Nephron progenitor cell (in vitro differentiated cells): ENCODE results near the gene TBC1D22A.
"Not testable (repeated sequence)": the region's sequence is repeated elsewhere in the genome, so short reads cannot be mapped to it uniquely, and the experiment has no call there.

Experiments used
- DNase-seq: peaks from one replicate; pipeline ENCODE4 v3.0.0; 2021
- H3K27ac Mint-ChIP-seq: 2 replicates; pipeline ENCODE4 v1.8.0; 2021; ENCODE audit warnings: mild to moderate bottlenecking, moderate library complexity, mixed read lengths
- H3K27me3 Mint-ChIP-seq: 2 replicates; pipeline ENCODE4 v1.8.0; 2021; ENCODE audit warnings: mild to moderate bottlenecking, low read depth, mixed read lengths; ENCODE audit not compliant: poor library complexity
- H3K36me3 Mint-ChIP-seq: 2 replicates; pipeline ENCODE4 v1.8.0; 2021; ENCODE audit warnings: low read depth, mixed read lengths
- H3K4me1 Mint-ChIP-seq: 2 replicates; pipeline ENCODE4 v1.8.0; 2021; ENCODE audit warnings: mixed read lengths
- H3K4me3 Mint-ChIP-seq: 2 replicates; pipeline ENCODE4 v1.8.0; 2021; ENCODE audit warnings: mild to moderate bottlenecking, moderate library complexity, mixed read lengths
- H3K9me3 Mint-ChIP-seq: 2 replicates; pipeline ENCODE4 v1.8.0; 2021; ENCODE audit warnings: mild to moderate bottlenecking, moderate library complexity, mixed read lengths
- TF ChIP-seq, protein P1 (sequence below): fragments of 200-600 bp; sonication (generic); IDR thresholded peaks from 2 replicates; pipeline ENCODE4 v1.5.0; 2021; ENCODE audit warnings: antibody characterized with exemption

TBC1D22A gene

DNA sequence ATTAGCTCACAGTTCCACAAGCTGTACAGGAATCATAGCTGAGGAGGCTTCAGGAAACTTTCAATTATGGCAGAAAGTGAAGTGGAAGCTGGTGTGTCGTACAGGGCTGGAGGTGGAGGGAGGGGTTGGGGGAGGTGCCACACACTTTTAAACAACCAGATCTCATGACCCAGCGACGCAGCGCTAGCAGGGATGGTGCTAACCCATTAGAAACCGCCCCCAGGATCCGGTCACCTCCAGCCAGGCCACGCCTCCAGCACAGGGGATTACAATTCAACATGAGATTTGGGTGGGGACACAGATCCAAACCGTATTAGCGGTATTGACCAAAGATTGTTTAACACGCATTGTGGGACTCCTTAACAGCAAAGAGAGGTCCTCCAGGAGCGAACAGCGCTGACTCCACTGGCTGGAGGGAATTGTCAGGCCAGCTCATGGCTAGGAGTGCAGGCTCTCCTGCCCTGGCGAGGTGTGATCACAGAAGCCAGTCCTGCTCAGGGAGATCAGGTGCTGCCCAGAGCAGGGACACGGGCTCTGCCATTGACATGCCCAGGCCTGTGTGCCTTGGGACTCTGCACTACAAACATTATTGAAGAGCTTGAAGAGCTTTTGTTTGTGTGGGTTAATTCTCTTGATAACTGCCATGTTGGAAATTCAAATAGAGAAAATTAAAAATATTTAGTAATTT is 215.3 kb downstream of the TBC1D22A start:
- peaks cover 8% of the 10 kb centered on the region for H3K4me1 Mint-ChIP-seq
- H3K9me3 Mint-ChIP-seq: peaks cover 11% of the 10 kb centered on the region
- peaks cover 2% of the 10 kb centered on the region for H3K27me3 Mint-ChIP-seq
- DNase-seq: no peak
- peaks cover 69% of the 10 kb centered on the region for H3K36me3 Mint-ChIP-seq
- TF ChIP-seq, protein P1, sequence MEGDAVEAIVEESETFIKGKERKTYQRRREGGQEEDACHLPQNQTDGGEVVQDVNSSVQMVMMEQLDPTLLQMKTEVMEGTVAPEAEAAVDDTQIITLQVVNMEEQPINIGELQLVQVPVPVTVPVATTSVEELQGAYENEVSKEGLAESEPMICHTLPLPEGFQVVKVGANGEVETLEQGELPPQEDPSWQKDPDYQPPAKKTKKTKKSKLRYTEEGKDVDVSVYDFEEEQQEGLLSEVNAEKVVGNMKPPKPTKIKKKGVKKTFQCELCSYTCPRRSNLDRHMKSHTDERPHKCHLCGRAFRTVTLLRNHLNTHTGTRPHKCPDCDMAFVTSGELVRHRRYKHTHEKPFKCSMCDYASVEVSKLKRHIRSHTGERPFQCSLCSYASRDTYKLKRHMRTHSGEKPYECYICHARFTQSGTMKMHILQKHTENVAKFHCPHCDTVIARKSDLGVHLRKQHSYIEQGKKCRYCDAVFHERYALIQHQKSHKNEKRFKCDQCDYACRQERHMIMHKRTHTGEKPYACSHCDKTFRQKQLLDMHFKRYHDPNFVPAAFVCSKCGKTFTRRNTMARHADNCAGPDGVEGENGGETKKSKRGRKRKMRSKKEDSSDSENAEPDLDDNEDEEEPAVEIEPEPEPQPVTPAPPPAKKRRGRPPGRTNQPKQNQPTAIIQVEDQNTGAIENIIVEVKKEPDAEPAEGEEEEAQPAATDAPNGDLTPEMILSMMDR: no peak
- no peak overlapping the region for H3K4me3 Mint-ChIP-seq
- H3K27ac Mint-ChIP-seq: peak overlapping the region; percentile 4

DNA sequence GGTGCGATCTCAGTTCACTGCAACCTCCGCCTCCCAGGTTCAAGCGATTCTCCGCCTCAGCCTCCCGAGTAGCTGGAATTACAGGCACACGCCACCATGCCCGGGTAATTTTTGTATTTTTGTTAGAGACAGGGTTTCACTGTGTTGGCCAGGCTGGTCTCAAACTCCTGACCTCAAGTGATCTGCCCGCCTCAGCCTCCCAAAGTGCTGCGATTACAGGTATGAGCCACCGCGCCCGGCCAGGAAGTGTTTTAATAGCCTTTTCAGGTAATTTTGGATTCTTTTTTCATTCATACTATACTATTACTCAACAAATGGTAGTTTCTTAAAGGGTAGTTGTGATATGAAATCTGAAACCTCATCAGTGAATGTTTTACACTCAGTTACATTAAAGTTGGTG is 216.2 kb downstream of the TBC1D22A start:
- H3K27ac Mint-ChIP-seq, H3K4me3 Mint-ChIP-seq: not testable (repeated sequence)

DNA sequence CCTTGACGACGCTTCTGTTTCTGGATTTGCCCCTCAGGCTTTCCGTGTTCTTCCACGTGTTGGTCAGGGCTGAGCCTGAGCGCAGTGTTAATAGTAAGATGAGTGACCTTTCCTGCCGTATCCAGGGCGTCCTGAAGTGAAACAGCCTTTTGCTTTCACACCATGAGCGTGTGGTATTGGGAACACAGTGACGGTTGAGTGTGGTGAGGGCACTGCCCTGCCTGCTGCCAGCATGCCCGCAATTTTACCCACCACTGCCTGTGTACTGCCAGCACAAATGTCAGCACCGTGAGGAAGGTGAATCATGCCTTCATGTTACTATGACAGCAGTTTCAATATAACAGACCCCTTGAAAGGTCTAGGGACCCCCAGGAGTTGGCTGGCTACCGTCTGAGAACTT is 217.1 kb downstream of the TBC1D22A start:
- Mint-ChIP-seq H3K27me3 (peaks cover 2% of the 10 kb centered on the region), H3K4me1 (peaks cover 5% of the 10 kb centered on the region), H3K36me3 (peaks cover 78% of the 10 kb centered on the region), H3K27ac (no peak overlapping the region), H3K4me3 (no peak overlapping the region), H3K9me3 (peaks cover 11% of the 10 kb centered on the region)
- no peak for DNase-seq
- TF ChIP-seq, protein P1: no peak

More for the DNA sequence above, 216.2 kb downstream of the TBC1D22A start:
- H3K27me3 Mint-ChIP-seq, DNase-seq, H3K4me1 Mint-ChIP-seq: not testable (repeated sequence)
- H3K9me3 Mint-ChIP-seq: peaks cover 11% of the 10 kb centered on the region
- H3K36me3 Mint-ChIP-seq: peaks cover 75% of the 10 kb centered on the region

DNA sequence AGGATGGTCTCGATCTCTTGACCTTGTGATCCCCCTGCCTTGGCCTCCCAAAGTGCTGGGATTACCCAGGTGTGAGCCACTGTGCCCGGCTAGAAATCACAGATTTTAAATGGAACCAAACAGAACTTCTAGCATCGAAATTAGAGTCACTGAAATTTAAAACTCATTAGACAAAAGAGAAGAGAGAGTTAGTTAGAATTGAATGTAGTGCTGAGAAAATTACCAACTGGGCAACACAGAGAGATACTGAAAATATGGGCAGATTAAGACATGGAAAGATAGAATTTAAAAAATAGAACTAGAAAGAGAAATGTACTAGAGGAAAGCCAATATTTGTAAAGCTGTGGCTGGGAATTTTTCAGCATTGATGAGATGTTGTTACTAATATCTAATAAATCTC is 217.9 kb downstream of the TBC1D22A start:
- Mint-ChIP-seq H3K27me3 (peaks cover 2% of the 10 kb centered on the region), H3K4me3 (no peak overlapping the region), H3K27ac (no peak overlapping the region), H3K4me1 (peaks cover 5% of the 10 kb centered on the region), H3K36me3 (peaks cover 74% of the 10 kb centered on the region), H3K9me3 (peaks cover 11% of the 10 kb centered on the region)
- TF ChIP-seq, protein P1: no peak
- DNase-seq: no peak

DNA sequence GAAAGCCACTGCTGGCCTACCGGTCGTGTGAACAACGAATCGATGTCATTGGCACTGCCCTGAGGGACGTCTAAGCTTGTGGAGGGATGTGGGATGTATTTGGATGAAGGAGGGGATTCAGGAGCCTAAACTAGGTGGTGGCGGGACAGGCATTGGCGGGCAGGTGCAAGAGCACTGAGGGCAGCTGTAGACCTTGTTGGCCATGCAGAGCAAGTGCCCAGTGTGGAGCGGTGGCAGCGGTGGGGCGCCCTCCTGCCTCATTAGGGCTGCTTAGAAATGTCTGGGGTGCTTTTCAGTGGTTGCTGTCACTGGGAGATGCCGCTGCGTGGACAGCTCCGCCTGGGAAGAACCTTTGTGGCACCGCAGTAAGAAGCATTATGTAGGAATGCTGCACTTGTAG is 220.2 kb downstream of the TBC1D22A start:
- H3K4me1 Mint-ChIP-seq: no peaks in the 10 kb centered on the region
- H3K36me3 Mint-ChIP-seq: peaks cover 68% of the 10 kb centered on the region
- peaks cover 11% of the 10 kb centered on the region for H3K9me3 Mint-ChIP-seq
- peak overlapping the region; percentile 8 for H3K27ac Mint-ChIP-seq
- no peak for DNase-seq
- H3K27me3 Mint-ChIP-seq: no peaks in the 10 kb centered on the region
- no peak overlapping the region for H3K4me3 Mint-ChIP-seq
- TF ChIP-seq, protein P1: no peak

DNA sequence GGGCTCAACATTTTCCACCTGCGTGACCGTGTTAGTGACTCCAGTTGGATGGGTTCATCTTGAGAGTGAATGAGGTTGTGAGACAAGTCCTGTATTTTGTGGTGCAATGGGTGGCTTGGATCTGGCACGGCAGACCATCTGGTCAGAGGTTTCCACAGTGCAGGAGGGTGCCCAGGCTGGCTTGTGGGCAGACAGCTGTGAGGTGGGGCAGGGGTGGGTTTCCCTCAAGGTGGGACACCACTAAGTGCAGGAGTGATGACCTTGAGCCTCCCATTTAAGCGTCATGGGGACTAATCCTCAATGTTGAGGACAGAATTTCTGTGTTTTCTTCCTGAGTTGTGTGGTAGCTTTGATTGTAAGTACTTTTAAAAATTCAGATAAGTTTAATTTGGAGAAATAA is 220.6 kb downstream of the TBC1D22A start:
- no peak for DNase-seq
- no peaks in the 10 kb centered on the region for H3K4me1 Mint-ChIP-seq
- H3K36me3 Mint-ChIP-seq: peaks cover 64% of the 10 kb centered on the region
- H3K27me3 Mint-ChIP-seq: no peaks in the 10 kb centered on the region
- TF ChIP-seq, protein P1: no peak
- H3K4me3 Mint-ChIP-seq: no peak overlapping the region
- peaks cover 11% of the 10 kb centered on the region for H3K9me3 Mint-ChIP-seq
- H3K27ac Mint-ChIP-seq: peak overlapping the region; percentile 86
